ENCODE measurements around the gene NCR3LG1.
"Not testable (repeated sequence)": the region's sequence is repeated elsewhere in the genome, so short reads cannot be mapped to it uniquely, and the experiment has no call there.

Gene NCR3LG1

GRCh38 chr11:17413414-17414316 is 62.1 kb downstream of the NCR3LG1 start:
- peak; percentile 76 to 80 for DNase-seq

- DNase-seq = peak; percentile 17 to 21
Observed at GRCh38 chr11:17414317-17414737, 62.7 kb downstream of the NCR3LG1 start.

- DNase-seq = no peak
Observed at GRCh38 chr11:17414992-17415391, 63.4 kb downstream of the NCR3LG1 start.

- peak in 1 of 2 experiments; percentile 2 for DNase-seq
Observed at GRCh38 chr11:17415523-17416104, 64.0 kb downstream of the NCR3LG1 start.

- no peak for DNase-seq
Observed at GRCh38 chr11:17416492-17416891, 64.9 kb downstream of the NCR3LG1 start.

- DNase-seq = no peak
Observed at GRCh38 chr11:17418444-17419081, 67.0 kb downstream of the NCR3LG1 start.

GRCh38 chr11:17421781-17422180 is 70.2 kb downstream of the NCR3LG1 start:
- no peak for DNase-seq

GRCh38 chr11:17423533-17424310 is 72.1 kb downstream of the NCR3LG1 start:
- DNase-seq = no peak

GRCh38 chr11:17426233-17426632 is 74.6 kb downstream of the NCR3LG1 start:
- not testable (repeated sequence) for DNase-seq
